Measurements from ENCODE around the gene FAM174C. TPM values are rescaled to one million over a fixed set of nuclear protein-coding genes. Genes with fewer than 3 reads are reported as not detected.

FAM174C gene
- total and polyA plus RNA-seq, 12 donors = 8.2 to 70.2 (median 13.4) TPM

DNA sequence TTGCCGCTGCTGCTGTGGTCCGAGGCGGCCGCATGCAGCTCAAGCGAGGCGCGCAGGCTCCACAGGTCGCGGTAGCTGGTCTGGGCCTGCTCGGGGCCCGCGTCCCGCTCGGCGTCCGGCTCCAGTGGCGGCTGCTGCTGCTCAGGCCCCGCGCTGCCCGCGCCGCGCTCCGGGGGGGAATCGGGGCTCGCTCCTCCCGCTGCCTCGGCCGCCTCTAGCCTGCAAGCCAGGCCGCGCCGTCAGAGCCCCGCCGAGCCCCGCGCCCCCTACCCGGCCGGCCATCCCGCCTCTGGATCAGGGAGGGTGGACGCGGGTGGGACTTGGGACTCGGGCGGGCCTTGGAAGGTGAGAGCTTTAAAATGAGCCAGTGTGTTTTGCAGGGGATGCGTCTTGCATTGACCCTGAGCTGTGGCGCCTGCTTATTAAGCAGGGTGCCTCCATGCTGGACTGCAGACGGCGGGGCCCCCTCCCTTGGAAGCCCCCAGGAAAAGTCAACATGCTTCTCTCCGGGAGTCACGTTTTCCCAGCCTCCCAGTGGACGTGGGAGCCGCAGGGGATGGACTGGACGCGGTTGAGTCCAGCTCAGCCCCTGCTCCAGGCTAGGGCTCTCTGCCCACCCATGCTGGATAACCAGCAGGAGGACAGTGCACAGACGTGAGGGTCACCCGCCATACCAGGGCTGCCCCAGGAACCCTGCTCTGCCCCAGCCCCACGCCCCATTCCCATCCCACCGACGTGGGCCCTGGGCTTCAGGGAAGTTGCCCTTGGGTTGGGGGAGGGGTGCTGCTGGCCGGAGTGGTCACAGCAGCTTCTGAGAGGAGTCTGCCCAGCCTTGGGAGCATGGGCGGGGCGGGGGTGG lies 45.2 kb upstream of the FAM174C start:
- H3K4me1 ChIP-seq = peaks cover 7 to 22% (median 14%) of the 10 kb centered on the region in 9 donors
- H3K27ac ChIP-seq = no peak overlapping the region
- no peaks in the 10 kb centered on the region for H3K9me3 ChIP-seq
- H3K36me3 ChIP-seq = peaks cover 0 to 38% (median 21%) of the 10 kb centered on the region in 9 donors
- H3K4me3 ChIP-seq = no peak overlapping the region
- no peak for ATAC-seq
- TF ChIP-seq, protein P1, sequence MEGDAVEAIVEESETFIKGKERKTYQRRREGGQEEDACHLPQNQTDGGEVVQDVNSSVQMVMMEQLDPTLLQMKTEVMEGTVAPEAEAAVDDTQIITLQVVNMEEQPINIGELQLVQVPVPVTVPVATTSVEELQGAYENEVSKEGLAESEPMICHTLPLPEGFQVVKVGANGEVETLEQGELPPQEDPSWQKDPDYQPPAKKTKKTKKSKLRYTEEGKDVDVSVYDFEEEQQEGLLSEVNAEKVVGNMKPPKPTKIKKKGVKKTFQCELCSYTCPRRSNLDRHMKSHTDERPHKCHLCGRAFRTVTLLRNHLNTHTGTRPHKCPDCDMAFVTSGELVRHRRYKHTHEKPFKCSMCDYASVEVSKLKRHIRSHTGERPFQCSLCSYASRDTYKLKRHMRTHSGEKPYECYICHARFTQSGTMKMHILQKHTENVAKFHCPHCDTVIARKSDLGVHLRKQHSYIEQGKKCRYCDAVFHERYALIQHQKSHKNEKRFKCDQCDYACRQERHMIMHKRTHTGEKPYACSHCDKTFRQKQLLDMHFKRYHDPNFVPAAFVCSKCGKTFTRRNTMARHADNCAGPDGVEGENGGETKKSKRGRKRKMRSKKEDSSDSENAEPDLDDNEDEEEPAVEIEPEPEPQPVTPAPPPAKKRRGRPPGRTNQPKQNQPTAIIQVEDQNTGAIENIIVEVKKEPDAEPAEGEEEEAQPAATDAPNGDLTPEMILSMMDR (IDR thresholded peaks at IDR 0.05) = no peak
- 90 to 92% methylated on average over 50 to 61 of the region's 61 CpGs for WGBS, 2 donors
- no peaks in the 10 kb centered on the region for H3K27me3 ChIP-seq
- intact Hi-C loops (cut with DNase I) = loop anchor here in 1 of 10 donors (10.0 kb wide), 1 partner anchor 305 kb away; the partner anchor contains the start of gene ARID3A
- DNase-seq = no peak

DNA sequence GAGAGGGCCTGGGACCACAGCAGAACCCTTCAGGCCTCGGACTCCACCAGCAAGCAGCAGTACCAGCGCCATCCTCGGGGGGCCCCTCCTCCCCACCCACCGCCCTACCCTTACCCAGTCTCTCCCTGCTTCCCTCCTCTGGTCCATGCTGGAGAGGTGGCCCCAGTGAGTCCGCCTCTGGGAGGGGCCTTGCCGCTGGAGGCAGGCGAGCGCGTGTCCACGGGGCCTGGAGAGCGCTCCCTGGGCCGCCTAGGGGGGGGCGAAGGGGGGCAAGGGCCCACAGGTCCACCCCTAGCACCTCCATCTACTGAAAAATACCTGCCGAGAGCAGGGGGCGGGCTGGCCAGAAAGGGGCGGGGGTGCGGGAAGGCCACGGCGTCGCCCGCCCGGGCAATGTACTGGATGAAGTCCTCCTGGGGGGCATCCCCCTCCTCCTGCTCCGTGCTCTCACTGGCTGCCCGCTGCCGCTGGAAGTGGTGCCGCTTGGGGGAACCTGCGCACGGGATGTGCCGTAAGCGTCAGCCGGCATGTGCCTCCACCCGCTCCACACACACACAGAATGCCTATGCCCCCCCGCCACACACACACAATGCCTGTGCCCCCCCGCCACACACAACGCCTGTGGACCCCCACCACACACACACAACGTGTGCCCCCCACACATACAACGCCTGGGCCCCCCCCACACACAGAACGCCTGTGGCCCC lies 44.4 kb upstream of the FAM174C start:
- no peak for DNase-seq

DNA sequence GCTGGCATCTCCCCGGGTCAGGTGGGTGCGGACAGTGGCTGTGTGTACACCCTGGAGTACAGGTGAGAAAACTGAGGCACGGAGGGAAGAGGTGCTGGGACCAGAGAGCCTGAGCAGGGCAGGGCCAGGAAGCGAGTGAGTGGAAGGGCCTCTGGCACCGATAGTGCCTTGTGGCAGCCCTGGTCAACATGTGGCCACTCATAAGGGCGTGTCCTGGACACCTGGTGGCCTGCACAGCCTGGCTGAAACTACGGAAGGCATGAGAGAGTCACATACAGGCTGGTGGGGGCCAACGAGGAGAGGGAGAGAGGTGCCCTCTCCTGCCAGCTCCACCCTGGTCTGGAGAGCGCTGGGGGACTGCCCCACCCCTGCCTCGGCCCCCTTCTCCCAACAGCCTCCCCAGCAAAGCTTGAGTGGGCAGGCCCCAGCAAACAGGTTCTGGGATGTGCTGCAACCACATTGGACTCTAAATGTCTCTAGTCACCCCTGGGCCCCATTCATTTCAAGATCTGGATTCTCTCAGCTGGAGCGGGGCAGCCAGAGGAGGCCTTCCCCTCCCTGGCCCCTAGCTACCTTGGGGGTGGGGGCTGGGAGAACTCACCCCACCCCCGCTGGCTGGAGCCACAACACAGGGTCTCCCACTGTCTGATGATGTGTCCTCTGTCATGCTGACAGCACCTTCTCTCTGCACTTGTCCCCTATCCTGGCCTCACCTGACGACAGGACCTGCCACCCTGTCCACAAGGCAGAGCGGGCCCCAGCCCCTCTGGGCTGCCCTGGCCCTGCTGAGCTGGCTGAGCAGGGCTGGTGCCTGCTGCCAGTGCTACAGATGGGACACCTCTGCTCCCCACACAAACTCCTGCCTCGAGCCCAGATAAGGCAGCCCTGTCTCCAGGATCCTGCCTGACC lies 43.3 kb upstream of the FAM174C start:
- TF ChIP-seq, protein P1 (IDR thresholded peaks at IDR 0.05) = no peak
- Histone ChIP-seq H3K4me1 (peaks cover 7 to 24% (median 19%) of the 10 kb centered on the region in 9 donors), H3K4me3 (no peak overlapping the region), H3K36me3 (peaks cover 0 to 20% (median 11%) of the 10 kb centered on the region in 9 donors), H3K27me3 (peaks cover 0 to 11% (median 0%) of the 10 kb centered on the region in 7 donors), H3K27ac (peak overlapping the region in 7 of 10 donors; percentile 15 to 69 (median 36)), H3K9me3 (no peaks in the 10 kb centered on the region)
- intact Hi-C loops (cut with DNase I) = loop anchor here in 1 of 10 donors (10.0 kb wide), 1 partner anchor 307 kb away; the partner anchor contains the start of gene ARID3A
- WGBS, 2 donors = 79 to 82% methylated on average over 15 of the region's 15 CpGs
- DNase-seq (no peak), ATAC-seq (peak in 3 of 8 donors; percentile 9 to 27 (median 13))

More for the DNA sequence above, 44.4 kb upstream of the FAM174C start:
- ATAC-seq = no peak
- H3K4me3 ChIP-seq = no peak overlapping the region
- no peaks in the 10 kb centered on the region for H3K9me3 ChIP-seq
- H3K4me1 ChIP-seq = peaks cover 7 to 22% (median 14%) of the 10 kb centered on the region in 9 donors
- 83 to 87% methylated on average over 32 to 38 of the region's 38 CpGs for WGBS, 2 donors
- peaks cover 0 to 31% (median 21%) of the 10 kb centered on the region in 9 donors for H3K36me3 ChIP-seq
- intact Hi-C loops (cut with DNase I) = loop anchor here in 1 of 10 donors (10.0 kb wide), 1 partner anchor 306 kb away; the partner anchor contains the start of gene ARID3A
- peaks cover 0 to 2% (median 0%) of the 10 kb centered on the region in 7 donors for H3K27me3 ChIP-seq
- H3K27ac ChIP-seq = no peak overlapping the region
- TF ChIP-seq, protein P1 (IDR thresholded peaks at IDR 0.05) = no peak
